Esophagus squamous epithelium (tissue), 5 donors: ENCODE measurements around the gene EBPL. TPM values are rescaled to one million over a fixed set of nuclear protein-coding genes. Genes with fewer than 3 reads are reported as not detected.

Experiments
- DNase-seq: peaks from one replicate; lab custom pipeline; 2025; lab: John Stamatoyannopoulos, UW
- H3K27ac ChIP-seq, 4 donors: fragments of 200-600 bp; sonication (generic); one replicate each; pipeline ENCODE4 v1.5.1; 2016 to 2019; ENCODE audit warnings: mild to moderate bottlenecking in 1 of 4
- H3K27me3 ChIP-seq, 4 donors: fragments of 200-600 bp; sonication (generic); 1 replicate in 3 of 4; 2 replicates in 1 of 4; pipeline versions ENCODE4 v1.5.1 to v1.6.0; 2017 to 2021; ENCODE audit warnings: antibody characterized with exemption in 1 of 4
- H3K36me3 ChIP-seq, 3 donors: fragments of 200-600 bp; sonication (generic); one replicate each; pipeline ENCODE4 v1.5.1; 2016 to 2019
- H3K4me1 ChIP-seq, 3 donors: fragments of 200-600 bp; sonication (generic); one replicate each; pipeline ENCODE4 v1.5.1; 2017 to 2019
- H3K4me3 ChIP-seq, 4 donors: fragments of 200-600 bp; sonication (generic); 1 replicate in 3 of 4; 2 replicates in 1 of 4; pipeline ENCODE4 v1.5.1; 2016 to 2019; ENCODE audit warnings: mild to moderate bottlenecking in 2 of 4, moderate library complexity in 1 of 4
- H3K9me3 ChIP-seq, 3 donors: fragments of 200-600 bp; sonication (generic); one replicate each; pipeline ENCODE4 v1.5.1; 2016 to 2019
- POLR2A ChIP-seq, 4 donors: fragments of 450-650 bp; IDR thresholded peaks; one replicate each; pipeline ENCODE4 v1.6.1; 2017; ENCODE audit warnings: antibody characterized with exemption in 4 of 4, mild to moderate bottlenecking in 4 of 4, moderate library complexity in 3 of 4
- WGBS, 2 donors: methylation state at CpG; one replicate each; pipeline ENCODE4 v1.1.5; 2018; 5-methylcytosine and 5-hydroxymethylcytosine counted together
- intact Hi-C: fragments of 100-400 bp; cut with DNase I; formaldehyde crosslinking; loops from one replicate; pipeline ENCODE4 v1.15.0; 2022
- total RNA-seq, 4 donors: library from RNA; depleted of rRNA; stranded (reverse); fragments of >200 nt; gene quantifications; one replicate each; pipeline ENCODE4 v1.1.0, GENCODE V29; 2016
- TF ChIP-seq, protein P1 (sequence below), 6 experiments: fragments of 450-650 bp in 4 of 6; fragments of 200-600 bp in 2 of 6; sonication (generic) in 2 of 6; IDR thresholded peaks; one replicate each; pipeline ENCODE4 v1.5.1; 2016 to 2019; ENCODE audit warnings: antibody characterized with exemption in 6 of 6, mild to moderate bottlenecking in 4 of 6, moderate library complexity in 4 of 6
- donor health status: DM: yes; HTN: yes; CAD: no.

Gene EBPL
- total RNA-seq, 4 donors from 2014 or later, result 117 to 146 (median 127) TPM

DNA sequence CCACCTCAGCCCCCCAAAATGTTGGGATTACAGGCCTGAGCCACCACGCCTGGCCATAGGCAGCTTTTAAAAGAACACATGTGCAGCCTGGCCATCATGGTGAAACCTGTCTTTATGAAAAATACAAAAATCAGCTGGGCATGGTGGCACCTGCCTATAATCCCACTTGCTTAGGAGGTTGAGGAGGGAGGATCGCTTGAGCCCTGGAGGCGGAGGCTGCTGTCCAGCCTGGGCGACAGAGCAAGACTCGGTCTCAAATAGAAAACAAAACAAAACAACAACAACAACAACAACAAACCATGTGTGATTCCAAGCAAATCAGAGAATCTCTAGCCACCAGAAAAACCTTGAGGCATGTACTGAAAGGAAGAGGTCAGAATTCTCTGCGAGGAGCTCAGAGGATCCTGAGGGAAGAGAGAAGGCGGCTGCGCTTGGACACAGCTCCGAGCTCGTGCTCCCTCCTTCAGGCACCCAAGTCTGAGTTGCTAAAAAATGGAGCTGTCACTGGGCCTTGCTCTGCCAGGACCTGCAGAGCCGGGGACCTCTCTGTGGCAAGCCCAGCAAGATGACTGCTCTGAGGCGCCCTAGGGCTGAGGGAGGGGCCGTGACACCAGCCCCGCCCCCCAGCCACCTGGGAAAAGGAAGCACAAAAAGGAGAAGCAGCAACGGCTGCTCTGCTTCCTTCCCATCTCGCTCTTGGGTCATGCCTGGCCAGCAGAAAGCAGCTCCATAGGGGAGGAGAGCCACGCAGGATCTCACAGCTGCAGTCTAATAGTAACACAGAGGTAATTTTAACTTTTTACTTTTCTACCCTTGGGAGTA lies 63.2 kb downstream of the EBPL start, which contains the start of gene ARL11:
ARL11 (plus strand) TSS at position 677 of the 822 bp plus-strand sequence. CDS start 1,941 bp downstream, outside the sequence.
- no peaks in the 10 kb centered on the region for H3K9me3 ChIP-seq
- no peaks in the 10 kb centered on the region for H3K27me3 ChIP-seq
- peaks cover 13 to 50% (median 25%) of the 10 kb centered on the region in 3 donors for H3K4me1 ChIP-seq
- TF ChIP-seq, protein P1, sequence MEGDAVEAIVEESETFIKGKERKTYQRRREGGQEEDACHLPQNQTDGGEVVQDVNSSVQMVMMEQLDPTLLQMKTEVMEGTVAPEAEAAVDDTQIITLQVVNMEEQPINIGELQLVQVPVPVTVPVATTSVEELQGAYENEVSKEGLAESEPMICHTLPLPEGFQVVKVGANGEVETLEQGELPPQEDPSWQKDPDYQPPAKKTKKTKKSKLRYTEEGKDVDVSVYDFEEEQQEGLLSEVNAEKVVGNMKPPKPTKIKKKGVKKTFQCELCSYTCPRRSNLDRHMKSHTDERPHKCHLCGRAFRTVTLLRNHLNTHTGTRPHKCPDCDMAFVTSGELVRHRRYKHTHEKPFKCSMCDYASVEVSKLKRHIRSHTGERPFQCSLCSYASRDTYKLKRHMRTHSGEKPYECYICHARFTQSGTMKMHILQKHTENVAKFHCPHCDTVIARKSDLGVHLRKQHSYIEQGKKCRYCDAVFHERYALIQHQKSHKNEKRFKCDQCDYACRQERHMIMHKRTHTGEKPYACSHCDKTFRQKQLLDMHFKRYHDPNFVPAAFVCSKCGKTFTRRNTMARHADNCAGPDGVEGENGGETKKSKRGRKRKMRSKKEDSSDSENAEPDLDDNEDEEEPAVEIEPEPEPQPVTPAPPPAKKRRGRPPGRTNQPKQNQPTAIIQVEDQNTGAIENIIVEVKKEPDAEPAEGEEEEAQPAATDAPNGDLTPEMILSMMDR (IDR thresholded peaks at IDR 0.05), result no peak
- TF ChIP-seq POLR2A (IDR thresholded peaks at IDR 0.05), result peak in 2 of 4 donors; percentile 37 to 42
- peak within 1 kb of the TSS; percentile 58 to 69 (median 65) for H3K27ac ChIP-seq
- WGBS, 2 donors, result 19 to 28% methylated on average over 5 to 14 of the region's 17 CpGs
- peak within 1 kb of the TSS; percentile 7 to 60 (median 38) for H3K4me3 ChIP-seq
- peak; percentile 50 for DNase-seq
- intact Hi-C loops, result no loop called here
- no peaks in the 10 kb centered on the region for H3K36me3 ChIP-seq

DNA sequence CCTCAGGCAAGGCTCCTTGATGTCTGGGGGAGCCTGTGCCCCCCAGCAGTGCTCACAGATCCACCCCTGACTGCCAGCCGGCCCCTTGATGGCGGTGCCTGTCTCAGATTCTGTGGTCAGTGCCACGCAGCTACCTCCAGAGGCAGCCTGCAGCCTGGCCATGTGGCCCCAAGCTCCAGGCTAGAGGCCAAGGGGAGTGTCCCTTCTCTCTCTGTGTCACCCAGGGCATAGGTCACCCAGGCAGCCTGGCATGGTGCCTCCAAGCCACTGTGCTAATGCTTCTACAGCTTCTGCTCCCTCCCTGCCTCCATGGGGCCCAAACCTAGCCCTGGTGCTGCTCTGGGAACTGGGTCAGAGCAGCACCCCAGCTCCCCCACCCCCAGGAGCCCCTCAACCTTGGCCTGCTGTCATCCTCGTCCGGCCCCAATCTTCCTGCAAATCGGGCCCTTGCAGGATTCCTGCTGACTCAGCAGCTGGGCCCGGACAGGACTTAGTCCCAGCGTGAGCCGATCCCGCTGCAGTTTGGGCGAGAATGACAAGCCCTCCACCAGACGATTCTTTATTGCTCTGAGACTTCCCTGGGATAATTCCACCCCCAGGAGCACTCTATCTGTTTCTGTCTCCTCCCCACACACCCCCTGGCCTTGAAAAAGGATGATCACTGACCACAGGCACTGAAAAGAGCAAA lies 65.8 kb downstream of the EBPL start:
- H3K36me3 ChIP-seq, result no peaks in the 10 kb centered on the region
- H3K9me3 ChIP-seq, result no peaks in the 10 kb centered on the region
- H3K27me3 ChIP-seq, result no peaks in the 10 kb centered on the region
- no peak for DNase-seq
- no peak for TF ChIP-seq POLR2A (IDR thresholded peaks at IDR 0.05)
- TF ChIP-seq, protein P1 (IDR thresholded peaks at IDR 0.05), result no peak
- WGBS, 2 donors, result 50 to 69% methylated on average over 4 to 6 of the region's 12 CpGs
- intact Hi-C loops, result no loop called here
- H3K27ac ChIP-seq, result peak overlapping the region; percentile 31 to 64 (median 52)
- peaks cover 13 to 44% (median 23%) of the 10 kb centered on the region in 3 donors for H3K4me1 ChIP-seq
- no peak overlapping the region for H3K4me3 ChIP-seq

DNA sequence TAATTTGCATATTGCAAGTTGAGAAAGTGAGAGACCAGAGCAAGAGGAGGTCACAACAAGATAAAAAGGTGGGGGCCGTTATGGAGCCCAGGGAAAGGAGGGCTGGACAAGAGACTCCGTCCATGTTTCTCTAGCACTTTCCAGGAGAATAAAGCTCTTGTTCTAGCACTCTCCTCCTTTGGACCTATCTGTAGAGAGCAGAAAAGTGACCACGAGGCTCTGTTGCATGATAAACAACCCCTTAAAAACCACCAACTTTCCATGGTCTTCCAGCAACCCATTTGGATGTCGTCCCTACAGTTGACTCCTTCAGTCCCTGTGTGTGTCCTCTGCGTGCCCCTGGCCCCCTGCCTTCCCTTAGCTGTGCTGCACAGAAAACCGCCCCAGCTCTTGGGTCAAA lies 67.1 kb downstream of the EBPL start:
- 77 to 86% methylated on average over 4 to 5 of the region's 6 CpGs for WGBS, 2 donors
- H3K27me3 ChIP-seq, result no peaks in the 10 kb centered on the region
- no peak for TF ChIP-seq POLR2A (IDR thresholded peaks at IDR 0.05)
- TF ChIP-seq, protein P1 (IDR thresholded peaks at IDR 0.05), result no peak
- no peak overlapping the region for H3K4me3 ChIP-seq
- DNase-seq, result no peak
- intact Hi-C loops, result no loop called here
- no peak overlapping the region for H3K27ac ChIP-seq
- H3K4me1 ChIP-seq, result peaks cover 13 to 35% (median 22%) of the 10 kb centered on the region in 3 donors
- no peaks in the 10 kb centered on the region for H3K36me3 ChIP-seq
- H3K9me3 ChIP-seq, result no peaks in the 10 kb centered on the region

DNA sequence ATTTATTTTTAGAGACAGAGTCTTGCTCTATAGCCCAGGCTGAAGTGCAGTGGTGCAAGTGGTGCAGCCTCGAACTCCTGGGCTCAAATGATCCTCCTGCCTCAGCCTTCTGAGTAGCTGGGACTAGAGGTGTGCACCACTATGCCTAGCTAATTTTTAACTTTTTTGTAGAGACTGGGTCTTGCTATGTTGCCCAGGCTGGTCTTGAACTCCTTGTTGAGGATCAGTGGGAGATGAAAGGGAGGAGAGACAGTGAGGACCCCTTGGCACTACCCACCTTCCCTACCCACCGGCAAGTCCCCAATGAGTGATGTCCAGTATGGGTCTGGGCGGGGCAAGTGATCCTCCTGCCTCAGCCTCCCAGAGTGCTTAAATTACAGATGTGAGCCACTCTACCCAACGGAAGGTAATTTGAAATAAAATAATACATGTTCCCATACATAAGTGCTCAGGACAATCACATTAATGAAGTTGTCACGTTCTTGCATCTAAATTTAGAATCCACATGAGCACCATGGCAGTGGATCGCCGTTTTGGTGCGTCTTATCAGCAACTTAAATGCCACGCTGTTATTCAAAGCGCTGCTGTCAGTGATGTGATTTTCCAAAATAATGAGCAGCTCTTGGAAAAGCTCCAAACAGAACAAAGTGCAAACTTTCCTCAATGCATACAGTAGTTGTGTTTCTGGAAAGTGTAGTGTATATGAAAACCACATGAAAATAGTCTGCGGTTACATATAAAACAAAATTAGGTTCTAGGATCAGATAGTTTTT lies 68.9 kb downstream of the EBPL start:
- Histone ChIP-seq H3K9me3 (no peaks in the 10 kb centered on the region), H3K27ac (no peak overlapping the region), H3K36me3 (no peaks in the 10 kb centered on the region), H3K27me3 (no peaks in the 10 kb centered on the region), H3K4me1 (peaks cover 0 to 17% (median 9%) of the 10 kb centered on the region in 3 donors), H3K4me3 (no peak overlapping the region)
- intact Hi-C loops, result no loop called here
- 53 to 70% methylated on average over 10 to 11 of the region's 11 CpGs for WGBS, 2 donors
- TF ChIP-seq POLR2A (IDR thresholded peaks at IDR 0.05), result no peak
- TF ChIP-seq, protein P1 (IDR thresholded peaks at IDR 0.05), result no peak
- no peak for DNase-seq
